Fibroblast of lung (primary cell): Measurements from ENCODE around the gene MPZ.

Experiments
- EZH2 ChIP-seq: IDR thresholded peaks from 2 replicates; pipeline ENCODE4 v1.5.1; 2012; ENCODE audit warnings: low read length, control low read depth, mild to moderate bottlenecking; ENCODE audit errors: missing control alignments
- TF ChIP-seq, protein P1 (sequence below), 2 donors: IDR thresholded peaks in 1 of 2; conservative IDR thresholded peaks in 1 of 2; 1 replicate in 1 of 2; 2 replicates in 1 of 2; pipeline ENCODE4 v1.5.1; 2011 to 2012; ENCODE audit warnings: low read length in 2 of 2, control low read depth in 1 of 2, inconsistent platforms in 1 of 2, low read depth in 1 of 2, mild to moderate bottlenecking in 1 of 2

DNA sequence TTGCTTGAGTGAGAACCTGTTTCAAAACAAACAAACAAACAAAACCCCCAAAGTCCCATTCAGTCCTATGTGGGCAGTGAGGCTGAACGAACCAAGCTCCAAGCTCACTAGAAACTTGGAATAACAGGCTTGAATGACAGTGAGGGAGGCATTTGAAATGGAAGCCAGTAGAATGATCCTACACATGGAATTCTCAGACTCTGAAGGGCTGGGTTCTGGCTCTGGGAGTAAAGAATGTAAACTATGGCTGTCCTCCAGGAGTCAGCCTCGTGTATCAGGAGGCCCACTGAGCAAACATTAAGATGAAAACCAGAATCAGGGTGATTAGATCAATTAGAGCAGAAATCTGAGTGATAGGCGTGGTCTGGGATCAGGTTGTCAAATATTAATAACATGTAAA lies 36.4 kb downstream of the MPZ start:
- TF ChIP-seq, protein P1, sequence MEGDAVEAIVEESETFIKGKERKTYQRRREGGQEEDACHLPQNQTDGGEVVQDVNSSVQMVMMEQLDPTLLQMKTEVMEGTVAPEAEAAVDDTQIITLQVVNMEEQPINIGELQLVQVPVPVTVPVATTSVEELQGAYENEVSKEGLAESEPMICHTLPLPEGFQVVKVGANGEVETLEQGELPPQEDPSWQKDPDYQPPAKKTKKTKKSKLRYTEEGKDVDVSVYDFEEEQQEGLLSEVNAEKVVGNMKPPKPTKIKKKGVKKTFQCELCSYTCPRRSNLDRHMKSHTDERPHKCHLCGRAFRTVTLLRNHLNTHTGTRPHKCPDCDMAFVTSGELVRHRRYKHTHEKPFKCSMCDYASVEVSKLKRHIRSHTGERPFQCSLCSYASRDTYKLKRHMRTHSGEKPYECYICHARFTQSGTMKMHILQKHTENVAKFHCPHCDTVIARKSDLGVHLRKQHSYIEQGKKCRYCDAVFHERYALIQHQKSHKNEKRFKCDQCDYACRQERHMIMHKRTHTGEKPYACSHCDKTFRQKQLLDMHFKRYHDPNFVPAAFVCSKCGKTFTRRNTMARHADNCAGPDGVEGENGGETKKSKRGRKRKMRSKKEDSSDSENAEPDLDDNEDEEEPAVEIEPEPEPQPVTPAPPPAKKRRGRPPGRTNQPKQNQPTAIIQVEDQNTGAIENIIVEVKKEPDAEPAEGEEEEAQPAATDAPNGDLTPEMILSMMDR (conservative IDR thresholded peaks at IDR 0.05 in 1 of 2, IDR thresholded peaks at IDR 0.05 in 1 of 2; ENCODE audit: low read depth in 1 of 2, low read length in 2 of 2): no peak
- no peak for TF ChIP-seq EZH2
